Measurements from ENCODE around the gene KDM4F. TPM values are rescaled to one million over a fixed set of nuclear protein-coding genes. Genes with fewer than 3 reads are reported as not detected.

Gene KDM4F
- total RNA-seq, 1 donor from 2014 or later: not detected

DNA sequence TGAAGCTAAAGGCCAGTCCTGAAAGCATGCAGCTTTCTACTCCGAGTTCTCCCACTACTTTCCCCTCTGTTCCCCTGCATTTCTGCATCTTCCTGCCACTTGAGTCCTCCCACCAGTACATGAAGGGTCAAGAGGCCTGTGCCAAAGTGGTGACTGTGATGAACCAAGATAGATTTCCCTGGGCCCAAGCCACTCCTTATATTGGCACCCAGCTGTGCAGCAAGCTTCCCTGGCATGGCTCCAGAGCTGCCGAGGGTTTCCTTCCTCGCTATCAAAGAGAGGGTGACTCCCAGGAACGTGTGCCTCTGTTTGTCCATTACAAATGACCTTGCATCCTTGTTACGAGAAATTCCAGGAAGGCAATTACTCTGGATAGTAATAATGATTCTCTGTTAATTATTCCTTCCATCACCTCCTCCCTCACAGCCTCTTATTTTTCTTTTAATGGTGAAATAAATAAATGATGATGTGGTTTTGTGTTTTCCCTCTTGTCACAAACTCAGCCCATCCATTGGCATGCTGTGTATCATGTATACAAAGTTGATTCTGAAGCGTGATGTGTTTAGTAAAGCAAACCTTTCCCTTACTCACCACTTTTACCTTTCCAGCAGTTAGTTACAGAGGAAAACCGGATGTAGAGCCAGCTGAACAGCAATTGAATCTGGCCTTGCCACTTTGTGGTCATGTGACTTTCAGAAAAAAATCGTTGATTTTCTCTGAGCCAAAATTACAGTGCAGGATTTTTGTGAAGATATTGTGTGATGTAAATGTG is 25.8 kb downstream of the KDM4F start:
- Histone ChIP-seq H3K36me3 (no peaks in the 10 kb centered on the region), H3K4me1 (peaks cover 42% of the 10 kb centered on the region), H3K27ac (no peak overlapping the region), H3K27me3 (no peaks in the 10 kb centered on the region), H3K9me3 (no peaks in the 10 kb centered on the region), H3K4me3 (no peak overlapping the region)
- TF ChIP-seq POLR2A (IDR thresholded peaks at IDR 0.05) (no peak), POLR2AphosphoS5 (IDR thresholded peaks at IDR 0.05; ENCODE audit: insufficient read depth in 1 of 2, low read depth in 1 of 2) (no peak)
- TF ChIP-seq, protein P1, sequence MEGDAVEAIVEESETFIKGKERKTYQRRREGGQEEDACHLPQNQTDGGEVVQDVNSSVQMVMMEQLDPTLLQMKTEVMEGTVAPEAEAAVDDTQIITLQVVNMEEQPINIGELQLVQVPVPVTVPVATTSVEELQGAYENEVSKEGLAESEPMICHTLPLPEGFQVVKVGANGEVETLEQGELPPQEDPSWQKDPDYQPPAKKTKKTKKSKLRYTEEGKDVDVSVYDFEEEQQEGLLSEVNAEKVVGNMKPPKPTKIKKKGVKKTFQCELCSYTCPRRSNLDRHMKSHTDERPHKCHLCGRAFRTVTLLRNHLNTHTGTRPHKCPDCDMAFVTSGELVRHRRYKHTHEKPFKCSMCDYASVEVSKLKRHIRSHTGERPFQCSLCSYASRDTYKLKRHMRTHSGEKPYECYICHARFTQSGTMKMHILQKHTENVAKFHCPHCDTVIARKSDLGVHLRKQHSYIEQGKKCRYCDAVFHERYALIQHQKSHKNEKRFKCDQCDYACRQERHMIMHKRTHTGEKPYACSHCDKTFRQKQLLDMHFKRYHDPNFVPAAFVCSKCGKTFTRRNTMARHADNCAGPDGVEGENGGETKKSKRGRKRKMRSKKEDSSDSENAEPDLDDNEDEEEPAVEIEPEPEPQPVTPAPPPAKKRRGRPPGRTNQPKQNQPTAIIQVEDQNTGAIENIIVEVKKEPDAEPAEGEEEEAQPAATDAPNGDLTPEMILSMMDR (IDR thresholded peaks at IDR 0.05): no peak
- no peak for DNase-seq (ENCODE audit: extremely low spot score in 2 of 2)
- intact Hi-C loops (cut with DNase I): loop anchor here (10.0 kb wide), 1 partner anchor 690 kb away; no protein-coding TSS in a partner anchor

DNA sequence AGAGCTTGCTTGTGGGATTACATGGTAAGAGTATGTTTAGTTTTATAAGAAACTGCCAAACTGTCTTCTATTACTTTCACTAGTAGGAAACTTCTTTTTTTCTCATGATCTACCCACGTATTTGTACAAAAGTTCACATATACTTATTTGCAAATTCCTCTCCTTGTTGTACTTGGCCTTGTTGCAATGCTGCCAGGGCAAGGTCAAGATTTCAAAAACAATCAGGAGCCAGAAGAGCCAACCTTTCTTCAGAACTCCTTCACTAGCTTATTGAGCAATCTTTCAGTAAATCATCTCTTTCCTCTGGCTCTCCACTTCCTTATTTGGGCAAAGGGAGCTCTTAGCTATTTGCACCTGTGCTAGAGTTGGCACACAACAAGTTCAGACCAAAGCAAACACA is 27.2 kb downstream of the KDM4F start:
- Histone ChIP-seq H3K27ac (no peak overlapping the region), H3K27me3 (no peaks in the 10 kb centered on the region), H3K36me3 (no peaks in the 10 kb centered on the region), H3K4me1 (peaks cover 34% of the 10 kb centered on the region), H3K9me3 (no peaks in the 10 kb centered on the region), H3K4me3 (no peak overlapping the region)
- intact Hi-C loops (cut with DNase I): loop anchor here (10.0 kb wide), 1 partner anchor 688 kb away; no protein-coding TSS in a partner anchor
- DNase-seq (ENCODE audit: extremely low spot score in 2 of 2): no peak
- TF ChIP-seq, protein P1 (IDR thresholded peaks at IDR 0.05): no peak
- TF ChIP-seq POLR2A (IDR thresholded peaks at IDR 0.05) (no peak), POLR2AphosphoS5 (IDR thresholded peaks at IDR 0.05; ENCODE audit: insufficient read depth in 1 of 2, low read depth in 1 of 2) (peak in 1 of 2 donors; percentile 91)

DNA sequence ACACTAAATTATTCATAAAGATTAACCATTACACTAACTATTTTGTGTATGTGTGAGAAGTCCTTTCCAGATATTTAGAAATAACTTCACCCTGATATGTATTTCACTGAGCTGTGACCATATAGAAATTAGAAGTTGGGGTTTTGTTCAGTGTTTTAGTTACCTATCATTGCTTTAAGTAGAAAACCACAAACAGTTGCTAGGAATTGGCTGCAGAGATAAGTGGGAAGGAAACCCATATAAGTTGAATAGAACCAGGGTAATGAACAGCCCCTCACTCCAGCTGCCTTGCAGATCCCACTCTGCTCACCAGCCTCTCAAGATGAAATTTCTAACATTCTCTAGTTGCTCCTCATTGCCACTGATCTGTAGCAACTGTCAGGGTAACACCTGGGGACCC is 27.8 kb downstream of the KDM4F start:
- Histone ChIP-seq H3K36me3 (no peaks in the 10 kb centered on the region), H3K9me3 (no peaks in the 10 kb centered on the region), H3K27me3 (no peaks in the 10 kb centered on the region), H3K27ac (no peak overlapping the region), H3K4me1 (peaks cover 34% of the 10 kb centered on the region), H3K4me3 (no peak overlapping the region)
- intact Hi-C loops (cut with DNase I): loop anchor here (10.0 kb wide), 1 partner anchor 688 kb away; no protein-coding TSS in a partner anchor
- DNase-seq (ENCODE audit: extremely low spot score in 2 of 2): no peak
- TF ChIP-seq POLR2AphosphoS5 (IDR thresholded peaks at IDR 0.05; ENCODE audit: insufficient read depth in 1 of 2, low read depth in 1 of 2) (no peak), POLR2A (IDR thresholded peaks at IDR 0.05) (no peak)
- TF ChIP-seq, protein P1 (IDR thresholded peaks at IDR 0.05): no peak

DNA sequence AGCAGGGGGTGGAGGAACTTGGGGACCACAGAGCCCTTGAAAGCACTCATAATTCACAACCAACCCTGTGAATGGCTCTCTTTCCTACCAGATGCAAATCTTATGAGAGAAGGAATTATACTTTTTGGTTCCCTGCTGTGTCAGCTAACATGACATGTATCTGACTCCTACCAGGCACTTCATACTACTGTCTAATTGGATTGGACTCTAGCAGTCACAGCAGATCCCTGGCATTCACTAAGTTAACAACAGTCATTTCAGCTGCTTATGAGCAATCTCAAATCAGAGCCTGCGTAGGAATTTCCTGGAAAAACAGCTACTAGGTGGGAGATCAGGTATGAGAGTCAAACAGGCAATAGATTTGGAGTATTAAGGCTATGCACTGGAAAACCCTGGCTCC is 29.3 kb downstream of the KDM4F start:
- TF ChIP-seq, protein P1 (IDR thresholded peaks at IDR 0.05): no peak
- TF ChIP-seq POLR2AphosphoS5 (IDR thresholded peaks at IDR 0.05; ENCODE audit: insufficient read depth in 1 of 2, low read depth in 1 of 2) (no peak), POLR2A (IDR thresholded peaks at IDR 0.05) (no peak)
- Histone ChIP-seq H3K4me1 (peaks cover 30% of the 10 kb centered on the region), H3K36me3 (no peaks in the 10 kb centered on the region), H3K27me3 (no peaks in the 10 kb centered on the region), H3K9me3 (no peaks in the 10 kb centered on the region), H3K4me3 (no peak overlapping the region), H3K27ac (no peak overlapping the region)
- no peak for DNase-seq (ENCODE audit: extremely low spot score in 2 of 2)
- intact Hi-C loops (cut with DNase I): loop anchor here (10.0 kb wide), 1 partner anchor 686 kb away; no protein-coding TSS in a partner anchor

DNA sequence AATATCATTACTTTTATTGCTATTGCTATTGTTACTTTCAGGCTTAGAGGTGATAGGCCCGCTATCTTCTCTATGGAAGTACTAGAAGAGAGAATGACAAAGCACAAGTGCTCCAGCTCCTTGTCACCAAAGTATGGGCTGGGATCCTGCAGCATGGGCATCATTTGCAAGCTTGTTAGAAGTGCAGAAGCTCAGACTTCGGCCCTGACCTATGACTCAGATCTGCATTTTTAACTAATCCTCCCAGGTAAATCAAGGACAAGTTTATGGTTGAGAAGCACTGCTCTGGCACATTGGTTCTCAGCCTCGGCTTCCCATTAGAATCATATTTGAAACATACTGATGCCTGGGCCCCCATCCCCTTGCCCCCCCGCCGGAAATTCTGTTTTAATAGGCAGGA is 31.8 kb downstream of the KDM4F start:
- Histone ChIP-seq H3K36me3 (no peaks in the 10 kb centered on the region), H3K27me3 (no peaks in the 10 kb centered on the region), H3K9me3 (no peaks in the 10 kb centered on the region), H3K27ac (no peak overlapping the region), H3K4me3 (no peak overlapping the region), H3K4me1 (peaks cover 7% of the 10 kb centered on the region)
- no peak for TF ChIP-seq POLR2A (IDR thresholded peaks at IDR 0.05)
- TF ChIP-seq, protein P1 (IDR thresholded peaks at IDR 0.05): no peak
- no peak for TF ChIP-seq POLR2AphosphoS5 (IDR thresholded peaks at IDR 0.05; ENCODE audit: insufficient read depth in 1 of 2, low read depth in 1 of 2)
- intact Hi-C loops (cut with DNase I): no loop called here
- no peak for DNase-seq (ENCODE audit: extremely low spot score in 2 of 2)
